GM18870 (cell line): ENCODE results near the gene CAMTA1.
A peak's percentile ranks its signal among the peaks of the same experiment; 100 is the strongest.
"Not testable (repeated sequence)": the region's sequence is repeated elsewhere in the genome, so short reads cannot be mapped to it uniquely, and the experiment has no call there.

Source experiments
- ATAC-seq: cut with Tn5 transposase; IDR thresholded peaks from one replicate; pipeline ENCODE4 v1.9.1; 2021; ENCODE audit warnings: moderate library complexity; ENCODE audit not compliant: unreplicated experiment

The CAMTA1 gene

DNA sequence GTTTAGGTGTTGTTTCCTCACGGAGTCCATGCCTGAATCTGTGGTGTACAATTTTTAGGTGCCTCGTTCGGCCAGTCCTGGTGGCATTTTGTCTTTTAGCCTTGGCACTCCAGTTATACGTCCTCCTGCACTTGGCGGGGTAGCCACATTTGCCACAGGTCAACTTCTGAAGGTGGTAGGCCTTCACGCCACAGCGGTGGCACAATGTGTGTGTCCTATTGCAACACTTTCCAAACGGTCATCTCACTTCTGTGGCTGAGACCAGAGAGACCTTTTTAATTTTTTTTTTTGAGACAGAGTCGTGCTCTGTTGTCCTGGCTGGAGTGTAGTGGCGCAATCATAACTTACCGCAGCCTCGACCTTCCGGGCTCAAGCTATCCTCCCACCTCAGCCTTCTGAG, 49.1 kb downstream of the CAMTA1 start:
- ATAC-seq: no peak

- no peak for ATAC-seq
Measured at GRCh38 chr1:6835139-6835538, 49.9 kb downstream of the CAMTA1 start.

GRCh38 chr1:6842301-6842700, 57.0 kb downstream of the CAMTA1 start:
- no peak for ATAC-seq

- ATAC-seq: not testable (repeated sequence)
Measured at GRCh38 chr1:6845786-6846185, 60.5 kb downstream of the CAMTA1 start.

DNA sequence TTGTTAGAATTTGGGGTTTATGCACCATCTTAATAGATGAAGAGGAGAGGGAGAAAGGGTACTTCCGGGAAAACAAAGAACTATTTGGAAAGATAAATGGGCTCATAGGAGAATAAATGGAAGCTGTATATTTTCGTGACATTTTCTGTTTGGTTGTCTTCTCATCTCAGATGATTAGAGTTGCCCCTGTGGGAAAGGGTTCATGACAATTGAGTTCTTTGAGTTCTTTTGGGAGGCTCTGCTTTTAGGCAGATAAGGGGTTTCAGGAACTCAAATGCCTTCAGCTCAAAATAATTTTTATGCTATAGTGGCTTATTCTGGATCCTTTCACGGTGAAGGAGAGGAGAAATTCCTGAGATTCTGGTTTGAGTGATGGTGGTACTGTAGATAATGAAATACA, 63.6 kb downstream of the CAMTA1 start:
- no peak for ATAC-seq

DNA sequence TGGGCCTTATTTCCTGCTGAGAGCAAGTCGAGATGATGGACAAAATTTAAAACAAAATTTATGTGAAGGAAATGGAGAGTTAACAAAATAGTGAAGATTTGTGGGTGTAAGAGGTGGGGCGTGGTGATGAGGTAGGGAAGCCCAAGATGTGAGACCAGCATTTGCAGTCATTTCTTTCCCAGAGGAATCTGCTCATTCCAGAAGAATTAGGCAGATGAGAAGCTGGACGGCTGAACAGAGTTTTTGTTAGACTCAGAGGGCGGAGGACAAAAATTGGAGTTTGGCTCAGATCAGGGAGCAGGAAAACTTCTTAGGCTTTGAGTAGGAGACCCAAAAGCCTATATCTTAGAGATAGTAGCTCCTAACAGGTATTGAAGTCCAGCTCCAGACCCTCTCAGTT, 65.3 kb downstream of the CAMTA1 start:
- ATAC-seq: no peak

DNA sequence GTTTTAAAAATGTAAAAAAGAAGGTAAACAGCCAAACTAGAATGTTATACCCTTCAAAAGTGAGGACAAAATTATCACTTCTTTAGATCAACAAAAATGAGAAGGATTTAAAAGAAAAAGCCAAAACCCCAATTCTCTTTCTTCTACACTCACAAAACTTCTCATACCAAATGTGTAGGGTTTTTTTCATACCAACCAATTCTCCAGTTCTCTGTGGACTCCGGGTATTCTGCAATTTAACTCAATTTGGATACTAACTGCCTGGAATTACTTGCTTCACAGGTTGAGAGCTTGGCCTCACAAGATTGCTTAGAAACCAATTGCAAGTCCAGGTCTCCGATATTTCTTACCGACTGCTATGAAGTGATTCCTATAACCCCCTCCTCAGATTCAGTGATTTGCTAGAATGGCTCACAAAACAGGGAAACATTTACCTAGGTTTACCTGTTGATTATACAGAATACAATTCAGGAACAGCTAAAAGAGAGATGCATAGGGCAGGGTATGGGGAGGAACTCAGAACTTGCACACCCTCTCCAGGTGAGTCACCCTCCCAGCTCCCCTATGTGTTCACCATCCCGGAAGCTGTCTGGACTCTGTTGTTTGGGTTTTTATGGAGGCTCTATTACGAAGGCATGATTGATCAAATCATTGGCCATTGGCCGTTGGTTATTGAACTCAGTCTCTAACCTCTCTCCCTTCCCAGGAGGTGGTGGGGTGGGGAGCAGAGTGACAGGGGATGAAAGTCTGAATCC, 67.1 kb downstream of the CAMTA1 start:
- ATAC-seq: no peak

GRCh38 chr1:6854166-6854565, 68.9 kb downstream of the CAMTA1 start:
- ATAC-seq: no peak

DNA sequence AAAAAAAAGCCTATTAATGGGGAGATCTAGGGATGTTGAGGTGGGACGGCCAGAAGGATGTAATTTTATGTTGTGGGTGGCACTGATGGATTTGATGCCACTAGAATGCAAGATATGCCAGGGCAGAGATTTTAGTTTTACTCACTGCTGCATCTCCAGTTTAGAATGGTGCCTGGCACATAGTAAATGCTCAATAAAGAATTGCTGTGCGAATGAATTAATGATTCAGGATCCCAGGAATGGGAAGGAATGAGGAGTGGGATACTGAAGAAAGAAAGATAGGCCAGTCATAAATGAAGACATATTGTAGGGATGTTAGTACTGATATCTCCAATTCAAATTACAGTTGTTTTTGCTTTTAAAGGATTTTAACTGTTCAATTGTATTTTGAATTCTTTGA, 72.6 kb downstream of the CAMTA1 start:
- no peak for ATAC-seq

DNA sequence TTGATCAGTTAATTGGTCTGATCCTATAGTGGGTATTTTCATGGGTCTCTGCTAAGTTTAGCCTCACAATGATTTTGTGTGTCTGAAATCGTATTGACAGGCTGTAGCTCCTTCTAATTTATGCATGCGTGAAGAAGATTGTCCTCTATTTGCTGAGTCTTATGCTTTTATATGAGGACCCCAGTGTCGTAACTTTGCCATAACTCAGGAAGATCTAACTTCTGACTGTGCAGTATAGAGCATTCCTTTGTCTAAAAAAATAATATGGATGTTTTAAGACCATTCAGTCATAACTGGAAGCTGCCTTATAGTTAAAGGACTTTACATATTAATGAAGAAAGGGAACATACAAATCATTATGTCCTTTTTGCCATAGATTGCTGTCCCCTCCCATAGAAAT, 73.3 kb downstream of the CAMTA1 start:
- no peak for ATAC-seq

DNA sequence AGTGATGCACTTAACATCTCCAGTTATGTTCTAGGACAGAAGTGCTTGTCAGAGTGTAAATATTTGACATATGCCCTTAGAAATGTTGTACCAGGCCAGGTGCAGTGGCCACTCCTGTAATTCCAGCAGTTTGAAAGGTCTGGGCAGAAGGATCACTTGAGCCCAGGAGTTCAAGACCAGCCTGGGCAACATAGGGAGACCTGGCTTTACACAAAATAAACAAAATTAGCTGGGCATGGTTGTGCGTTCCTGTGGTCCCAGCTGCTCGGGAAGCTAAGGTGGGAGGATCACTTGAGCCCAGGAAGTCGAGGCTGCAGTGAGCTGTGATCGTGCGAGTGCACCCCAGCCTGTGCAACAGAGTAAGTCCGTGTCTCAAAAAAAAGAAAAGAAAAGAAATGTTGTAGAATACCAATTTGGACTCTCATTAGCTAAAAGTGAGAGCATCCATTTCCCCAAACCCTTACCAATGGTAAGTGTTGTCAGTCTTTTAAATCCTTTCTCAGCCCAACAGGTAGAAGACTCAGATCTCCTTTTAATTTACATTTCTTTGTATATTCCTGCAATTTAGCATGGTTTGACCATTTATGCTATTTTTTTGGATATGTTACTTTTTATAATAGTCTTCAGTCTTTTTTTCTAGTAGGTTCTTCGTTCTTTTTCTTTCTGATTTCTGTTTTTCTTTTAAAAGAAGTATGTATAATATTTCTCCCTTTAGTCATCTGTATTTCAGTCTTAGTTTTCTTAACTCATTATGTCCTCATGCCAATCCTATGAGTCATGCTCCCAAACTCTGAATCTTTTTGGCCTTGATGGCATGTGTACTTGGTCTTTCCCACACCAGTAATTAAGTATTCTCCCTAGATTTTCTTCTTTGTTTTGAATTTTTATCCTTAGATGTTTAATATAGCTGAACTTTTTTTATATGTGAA, 74.4 kb downstream of the CAMTA1 start:
- no peak for ATAC-seq

GRCh38 chr1:6860401-6860800, 75.1 kb downstream of the CAMTA1 start:
- ATAC-seq: no peak

DNA sequence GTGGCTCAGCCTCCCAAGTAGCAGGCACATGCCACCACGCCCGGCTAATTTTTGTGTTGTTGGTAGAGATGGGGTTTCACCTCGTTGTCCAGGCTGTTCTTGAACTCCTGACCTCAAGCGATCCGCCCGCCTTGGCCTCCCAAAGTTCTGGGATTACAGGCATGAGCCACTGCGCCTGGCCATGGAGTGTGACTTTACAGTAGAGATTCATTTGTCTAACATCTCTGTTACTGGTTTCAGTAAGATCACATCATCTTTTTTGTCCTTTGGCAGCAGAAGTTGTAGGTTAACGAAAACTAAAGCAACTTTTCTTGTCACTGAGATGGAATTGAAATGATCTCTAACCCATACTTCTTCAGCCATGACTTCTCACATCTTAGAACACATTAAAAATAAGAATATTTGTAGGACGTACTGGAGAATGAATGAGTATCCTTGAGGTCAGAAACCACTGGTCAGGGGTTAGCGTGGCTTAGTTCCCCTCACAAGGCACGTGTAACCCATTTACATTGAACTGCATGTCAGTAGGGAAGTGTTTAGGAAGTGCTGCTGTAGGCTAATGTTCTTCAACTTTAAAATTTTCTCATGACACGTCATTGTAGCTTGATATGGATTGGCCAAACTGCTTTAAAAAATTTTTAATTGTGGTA, 75.9 kb downstream of the CAMTA1 start:
- peak; percentile 17 for ATAC-seq

- ATAC-seq: no peak
Measured at GRCh38 chr1:6862906-6863305, 77.7 kb downstream of the CAMTA1 start.

DNA sequence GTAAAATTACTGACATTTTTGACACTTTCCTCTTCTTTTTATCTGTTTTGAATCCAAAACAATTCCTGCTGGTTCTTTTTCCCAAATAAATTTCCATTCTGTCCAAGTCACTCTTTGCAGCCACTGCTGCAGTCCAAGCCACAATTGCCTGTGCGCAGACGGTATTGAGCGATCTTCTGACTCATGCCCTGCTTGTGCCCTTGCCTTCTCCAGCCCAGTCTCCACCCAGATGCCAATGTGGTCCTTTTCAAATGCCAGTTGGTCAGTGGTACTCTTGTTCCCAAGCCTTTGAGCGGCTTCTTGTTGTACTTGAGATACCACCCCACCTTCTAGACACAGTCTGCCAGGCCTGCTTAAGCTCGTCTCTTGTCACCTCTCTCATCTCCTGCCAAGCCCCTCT, 78.9 kb downstream of the CAMTA1 start:
- ATAC-seq: no peak

GRCh38 chr1:6866825-6867224, 81.6 kb downstream of the CAMTA1 start:
- no peak for ATAC-seq

DNA sequence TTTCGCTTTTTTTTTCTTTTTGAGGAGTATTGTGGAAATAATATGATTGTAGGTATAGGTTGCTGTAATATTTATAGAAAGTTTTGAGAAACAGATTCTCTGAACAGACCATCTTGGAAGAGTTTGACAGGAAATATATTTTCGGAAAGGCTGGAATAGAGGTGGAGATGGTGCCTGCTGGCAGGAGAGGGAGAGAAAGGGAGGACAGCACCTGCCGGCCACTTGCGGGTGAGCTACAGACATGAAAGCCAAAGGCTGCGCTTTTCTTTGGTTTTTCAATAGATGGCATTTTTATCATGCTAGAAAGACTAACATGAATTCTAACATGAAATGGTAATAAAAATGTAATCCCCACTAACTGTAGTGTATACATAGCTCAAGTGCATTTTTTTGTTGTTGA, 82.1 kb downstream of the CAMTA1 start:
- ATAC-seq: no peak

DNA sequence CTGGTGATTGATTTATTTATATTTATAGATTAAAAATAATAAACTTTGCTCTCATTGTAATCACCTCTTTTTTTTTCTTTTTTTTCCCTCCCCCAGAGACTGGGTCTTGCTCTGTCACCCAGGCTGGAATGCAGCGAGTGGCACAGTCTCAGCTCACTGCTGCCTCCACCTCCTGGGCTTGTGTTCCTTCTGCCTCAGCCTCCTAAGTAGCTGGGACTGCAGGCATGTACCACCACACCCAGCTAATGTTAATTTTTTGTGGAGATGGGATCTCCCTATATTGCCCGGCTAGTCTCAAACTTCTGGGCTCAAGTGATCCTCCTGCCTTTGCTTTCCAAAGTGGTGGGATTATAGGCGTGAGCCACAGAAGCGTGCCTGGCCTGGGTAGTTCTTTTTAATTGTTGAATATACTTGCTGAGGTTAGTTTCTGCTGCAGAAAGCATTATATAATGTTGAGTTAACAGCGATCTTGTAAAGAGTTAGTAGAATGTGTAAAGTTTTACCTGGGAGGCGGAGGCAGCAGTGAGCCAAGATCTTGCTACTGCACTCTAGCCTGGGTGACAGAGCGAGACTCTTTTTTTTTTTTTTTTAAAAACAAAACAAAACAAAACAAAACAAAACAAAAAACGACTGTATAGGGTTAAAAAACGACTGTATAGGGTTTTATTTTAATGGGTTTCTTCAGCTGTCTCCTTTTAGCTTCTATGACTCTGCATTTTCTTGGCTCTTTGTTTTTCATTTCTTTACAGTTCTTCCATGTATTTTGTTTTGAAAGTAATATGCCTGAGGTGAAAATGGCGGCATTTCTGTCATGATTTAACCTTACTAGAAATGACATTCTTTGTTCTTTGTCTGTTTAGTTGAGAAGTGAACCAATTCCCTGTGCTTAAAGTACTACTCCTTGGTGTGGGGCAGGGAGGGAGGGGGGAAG, 82.7 kb downstream of the CAMTA1 start:
- no peak for ATAC-seq

GRCh38 chr1:6868660-6869380, 83.6 kb downstream of the CAMTA1 start:
- no peak for ATAC-seq

- ATAC-seq: no peak
Measured at GRCh38 chr1:6869545-6869944, 84.3 kb downstream of the CAMTA1 start.
